Stimulated activated CD8-positive, alpha-beta memory T cell treated with anti-CD3 and anti-CD28 coated beads, Interleukin-12 subunit alpha, Interleukin-12 subunit beta, amount 100 ng/mL, for 24 hours (primary cell): ENCODE data around the gene FOSL2.

Experiments
- DNase-seq: peaks from one replicate; pipeline ENCODE4 v3.0.0-alpha.2; 2020; ENCODE audit errors: extremely low read depth

FOSL2 gene

GRCh38 chr2:28395334-28396061 lies 2.8 kb downstream of the FOSL2 start:
- no peak for DNase-seq

GRCh38 chr2:28397043-28397381 lies 4.4 kb downstream of the FOSL2 start:
- no peak for DNase-seq

GRCh38 chr2:28398101-28398834 lies 5.6 kb downstream of the FOSL2 start:
- DNase-seq, result no peak

- no peak for DNase-seq
Measured at GRCh38 chr2:28399289-28399688, 6.6 kb downstream of the FOSL2 start.

GRCh38 chr2:28399956-28400355 lies 7.3 kb downstream of the FOSL2 start:
- DNase-seq, result no peak

- DNase-seq, result no peak
Measured at GRCh38 chr2:28400419-28400818, 7.8 kb downstream of the FOSL2 start.

GRCh38 chr2:28400921-28401320 lies 8.3 kb downstream of the FOSL2 start:
- no peak for DNase-seq

- no peak for DNase-seq
Measured at GRCh38 chr2:28401411-28401810, 8.8 kb downstream of the FOSL2 start.

GRCh38 chr2:28401948-28402550 lies 9.4 kb downstream of the FOSL2 start:
- DNase-seq, result no peak

- DNase-seq, result no peak
Measured at GRCh38 chr2:28403370-28403956, 10.8 kb downstream of the FOSL2 start.

- DNase-seq, result no peak
Measured at GRCh38 chr2:28404086-28404485, 11.4 kb downstream of the FOSL2 start.

- DNase-seq, result no peak
Measured at GRCh38 chr2:28405537-28405936, 12.9 kb downstream of the FOSL2 start.

- no peak for DNase-seq
Measured at GRCh38 chr2:28406276-28407096, 13.8 kb downstream of the FOSL2 start.

GRCh38 chr2:28407131-28407975 lies 14.7 kb downstream of the FOSL2 start:
- DNase-seq, result no peak

GRCh38 chr2:28407976-28408690 lies 15.5 kb downstream of the FOSL2 start:
- DNase-seq, result no peak

GRCh38 chr2:28408764-28409599 lies 16.3 kb downstream of the FOSL2 start:
- DNase-seq, result no peak

GRCh38 chr2:28411166-28411755 lies 18.6 kb downstream of the FOSL2 start:
- DNase-seq, result no peak

GRCh38 chr2:28411956-28412609 lies 19.4 kb downstream of the FOSL2 start:
- no peak for DNase-seq
